Keratinocyte (primary cell): ENCODE data around the gene GNG5. TPM values are rescaled to one million over a fixed set of nuclear protein-coding genes. Genes with fewer than 3 reads are reported as not detected.

Experiments used
- DNase-seq: peaks from one replicate; pipeline ENCODE4 v3.0.0-alpha.2; 2011; ENCODE audit warnings: low read depth, missing footprints, low spot score
- FAIRE-seq: peaks from 2 replicates; lab custom pipeline; 2011; peaks lifted over from hg19 to GRCh38; lab: Jason Lieb, UNC
- H2AFZ ChIP-seq: 2 replicates; pipeline ENCODE4 v1.6.0; 2012; ENCODE audit warnings: low read length, control low read depth, inconsistent platforms; ENCODE audit not compliant: control insufficient read depth
- H3K27ac ChIP-seq: 2 replicates; pipeline ENCODE4 v1.5.1; 2011; ENCODE audit warnings: low read length; ENCODE audit not compliant: control insufficient read depth, insufficient read depth
- H3K27me3 ChIP-seq: 3 replicates; pipeline ENCODE4 v1.6.0; 2011; ENCODE audit warnings: low read length; ENCODE audit not compliant: control insufficient read depth, insufficient read depth; ENCODE audit errors: extremely low read depth
- H3K36me3 ChIP-seq, 2 experiments: 2 replicates in 1 of 2; 3 replicates in 1 of 2; pipeline ENCODE4 v1.5.1; 2011; ENCODE audit warnings: low read length in 2 of 2, mild to moderate bottlenecking in 1 of 2; ENCODE audit not compliant: control insufficient read depth in 2 of 2, insufficient read depth in 2 of 2; ENCODE audit errors: extremely low read depth in 1 of 2
- H3K4me1 ChIP-seq: 3 replicates; pipeline ENCODE4 v1.5.1; 2011; ENCODE audit warnings: low read length; ENCODE audit not compliant: control insufficient read depth, insufficient read depth; ENCODE audit errors: extremely low read depth
- H3K4me2 ChIP-seq: 3 replicates; pipeline ENCODE4 v1.6.0; 2011; ENCODE audit warnings: low read depth, low read length; ENCODE audit not compliant: control insufficient read depth, insufficient read depth; ENCODE audit errors: extremely low read depth
- H3K4me3 ChIP-seq, 3 experiments: fragments of 200-600 bp in 1 of 3; sonication (generic) in 1 of 3; 2 replicates in 2 of 3; 3 replicates in 1 of 3; pipeline ENCODE4 v1.5.1; 2011 to 2016; ENCODE audit warnings: low read length in 3 of 3, mild to moderate bottlenecking in 3 of 3, control low read depth in 2 of 3, inconsistent platforms in 1 of 3, low read depth in 1 of 3, mixed read lengths in 1 of 3, mixed run types in 1 of 3, moderate library complexity in 1 of 3; ENCODE audit not compliant: control insufficient read depth in 2 of 3, insufficient read depth in 2 of 3; ENCODE audit errors: extremely low read depth in 1 of 3
- H3K79me2 ChIP-seq: 2 replicates; pipeline ENCODE4 v1.6.0; 2012; ENCODE audit warnings: low read length; ENCODE audit not compliant: control insufficient read depth, insufficient read depth
- H3K9ac ChIP-seq: 3 replicates; pipeline ENCODE4 v1.6.0; 2011; ENCODE audit warnings: low read length; ENCODE audit not compliant: control insufficient read depth, insufficient read depth; ENCODE audit errors: extremely low read depth
- H3K9me1 ChIP-seq: 3 replicates; pipeline ENCODE4 v1.6.0; 2011; ENCODE audit warnings: low read length; ENCODE audit not compliant: control insufficient read depth, insufficient read depth; ENCODE audit errors: extremely low read depth
- H3K9me3 ChIP-seq: 2 replicates; pipeline ENCODE4 v1.5.1; 2012; ENCODE audit warnings: low read depth, low read length; ENCODE audit not compliant: control insufficient read depth
- H4K20me1 ChIP-seq: 3 replicates; pipeline ENCODE4 v1.6.0; 2011; ENCODE audit warnings: low read length; ENCODE audit not compliant: control insufficient read depth, insufficient read depth; ENCODE audit errors: extremely low read depth
- CTCF ChIP-seq, 3 experiments: IDR thresholded peaks in 1 of 3; conservative IDR thresholded peaks in 1 of 3; optimal IDR thresholded peaks in 1 of 3; 2 replicates in 2 of 3; 3 replicates in 1 of 3; pipeline versions ENCODE3 to v1.5.1; 2011; ENCODE audit warnings: low read length in 3 of 3, mild to moderate bottlenecking in 3 of 3, moderate library complexity in 2 of 3, control low read depth in 1 of 3, inconsistent platforms in 1 of 3; ENCODE audit not compliant: insufficient read depth in 2 of 3; ENCODE audit errors: extremely low read depth in 1 of 3
- EZH2 ChIP-seq: IDR thresholded peaks from one replicate; pipeline ENCODE4 v1.6.1; 2012; ENCODE audit warnings: inconsistent platforms, mild to moderate bottlenecking, low read length, moderate library complexity
- dilution Hi-C: fragments of 300-500 bp; cut with MboI; formaldehyde crosslinking; loops from one replicate; pipeline ENCODE4 v1.7.0; 2020; ENCODE audit warnings: low sequenced_read_pairs; ENCODE audit not compliant: extremely low pct_ligation_motif_present
- polyA plus RNA-seq, 5 experiments: library from polyadenylated mRNA; depleted of rRNA in 3 of 5; stranded (reverse) in 3 of 5; stranded (forward) in 1 of 5; unstranded in 1 of 5; fragments of >200 nt; gene quantifications; 1 replicate in 1 of 5; 2 replicates in 3 of 5; 3 replicates in 1 of 5; pipeline versions ENCODE4 v1.2.1 to v1.2.3, GENCODE V29; 2011 to 2012; ENCODE audit warnings: missing spikeins in 2 of 5, low read depth in 1 of 5, low replicate concordance in 1 of 5

Gene GNG5
- polyA plus RNA-seq, 1 donor (not counting 4 experiments of a cell fraction or from before 2014, with no cell fraction given) = 167 TPM

GRCh38 chr1:84510668-84511067 lies 4.3 kb upstream of the GNG5 start:
- Histone ChIP-seq H3K4me1 (no peaks in the 10 kb centered on the region), H3K4me2 (no peak overlapping the region), H4K20me1 (no peaks in the 10 kb centered on the region), H3K9me3 (no peaks in the 10 kb centered on the region), H3K79me2 (peaks cover under 1% of the 10 kb centered on the region), H3K27me3 (no peaks in the 10 kb centered on the region), H3K9ac (no peak overlapping the region), H3K27ac (no peak overlapping the region), H3K36me3 (no peaks in the 10 kb centered on the region), H2AFZ (no peak overlapping the region), H3K9me1 (no peaks in the 10 kb centered on the region), H3K4me3 (no peak overlapping the region)
- DNase-seq = no peak
- dilution Hi-C loops = no loop called here
- TF ChIP-seq EZH2 (no peak), CTCF (optimal IDR thresholded peaks at IDR 0.05 in 1 of 3, IDR thresholded peaks at IDR 0.05 in 1 of 3, conservative IDR thresholded peaks at IDR 0.05 in 1 of 3; ENCODE audit: extremely low read depth in 1 of 3, insufficient read depth in 2 of 3, low read length in 3 of 3) (no peak)
- no peak for FAIRE-seq

GRCh38 chr1:84510165-84510564 lies 3.8 kb upstream of the GNG5 start:
- dilution Hi-C loops = no loop called here

More at GRCh38 chr1:84510165-84510564, 3.8 kb upstream of the GNG5 start:
- H3K4me2 ChIP-seq = no peak overlapping the region
- H3K36me3 ChIP-seq = no peaks in the 10 kb centered on the region
- no peak overlapping the region for H3K27ac ChIP-seq
- DNase-seq = no peak
- H3K79me2 ChIP-seq = peaks cover 5% of the 10 kb centered on the region
- H3K9me1 ChIP-seq = no peaks in the 10 kb centered on the region
- no peaks in the 10 kb centered on the region for H3K27me3 ChIP-seq
- no peak overlapping the region for H3K9ac ChIP-seq
- H3K9me3 ChIP-seq = no peaks in the 10 kb centered on the region
- no peak for FAIRE-seq
- TF ChIP-seq EZH2 = no peak
- TF ChIP-seq CTCF (optimal IDR thresholded peaks at IDR 0.05 in 1 of 3, IDR thresholded peaks at IDR 0.05 in 1 of 3, conservative IDR thresholded peaks at IDR 0.05 in 1 of 3; ENCODE audit: extremely low read depth in 1 of 3, insufficient read depth in 2 of 3, low read length in 3 of 3) = no peak
- no peaks in the 10 kb centered on the region for H3K4me1 ChIP-seq
- H2AFZ ChIP-seq = no peak overlapping the region
- no peak overlapping the region for H3K4me3 ChIP-seq
- no peaks in the 10 kb centered on the region for H4K20me1 ChIP-seq
